Stomach (tissue), 9 donors: Measurements from ENCODE around the gene PSMB7. TPM values are rescaled to one million over a fixed set of nuclear protein-coding genes. Genes with fewer than 3 reads are reported as not detected.

Source experiments
- DNase-seq, 2 donors: peaks; one replicate each; pipeline versions ENCODE4 v3.0.0 to v3.0.0-alpha.2; 2013 to 2019
- H3K27ac ChIP-seq, 5 donors: fragments of 200-600 bp in 4 of 5; sonication (generic) in 4 of 5; one replicate each; pipeline ENCODE4 v1.5.1; 2013 to 2019; ENCODE audit warnings: mild to moderate bottlenecking in 1 of 5, moderate library complexity in 1 of 5
- H3K27me3 ChIP-seq, 3 donors: fragments of 200-600 bp; sonication (generic); one replicate each; pipeline ENCODE4 v1.5.1; 2017 to 2019; ENCODE audit warnings: mixed run types in 1 of 3
- H3K36me3 ChIP-seq, 4 donors: fragments of 200-600 bp; sonication (generic); 1 replicate in 3 of 4; 2 replicates in 1 of 4; pipeline ENCODE4 v1.5.1; 2016 to 2019
- H3K4me1 ChIP-seq, 4 donors: fragments of 200-600 bp; sonication (generic); one replicate each; pipeline ENCODE4 v1.5.1; 2016 to 2019
- H3K4me3 ChIP-seq, 4 donors: fragments of 200-600 bp; sonication (generic) in 3 of 4; one replicate each; pipeline ENCODE4 v1.5.1; 2016 to 2019; ENCODE audit warnings: mild to moderate bottlenecking in 1 of 4
- H3K9me3 ChIP-seq, 4 donors: fragments of 200-600 bp; sonication (generic); one replicate each; pipeline ENCODE4 v1.5.1; 2016 to 2019
- EP300 ChIP-seq: sonication (generic); formaldehyde crosslinking; IDR thresholded peaks from one replicate; pipeline ENCODE4 v1.6.1; 2017; ENCODE audit warnings: antibody characterized with exemption
- POLR2A ChIP-seq, 4 donors: fragments of 450-650 bp; IDR thresholded peaks; one replicate each; pipeline ENCODE4 v1.6.1; 2016; ENCODE audit warnings: antibody characterized with exemption in 4 of 4, control low read depth in 2 of 4, mild to moderate bottlenecking in 1 of 4, moderate library complexity in 1 of 4
- POLR2AphosphoS5 ChIP-seq, 3 donors: sonication (generic); formaldehyde crosslinking; IDR thresholded peaks; one replicate each; pipeline ENCODE4 v1.6.1; 2016; ENCODE audit warnings: antibody characterized with exemption in 3 of 3
- WGBS, 5 donors: extraction: QIAGEN DNeasy Blood & Tissue Kit in 3 of 5; methylation state at CpG; one replicate each; pipeline versions ENCODE4 v1.1.5 to v1.1.7; 2013 to 2018; 5-methylcytosine and 5-hydroxymethylcytosine counted together
- intact Hi-C: fragments of 100-400 bp; cut with DNase I; formaldehyde crosslinking; loops from one replicate; pipeline ENCODE4 v1.15.1; 2023; ENCODE audit warnings: low total_unique reads
- polyA plus RNA-seq, 3 donors: library from polyadenylated mRNA; stranded (reverse); fragments of 200-250 nt; gene quantifications; one replicate each; pipeline ENCODE4 v1.2.3, GENCODE V29; 2013
- total RNA-seq, 5 donors: library from RNA; depleted of rRNA; stranded (reverse); fragments of >200 nt; gene quantifications; one replicate each; pipeline versions ENCODE4 v1.1.0 to v1.2.3, GENCODE V29; 2014 to 2016
- TF ChIP-seq, protein P1 (sequence below), 7 experiments: fragments of 450-650 bp in 4 of 7; fragments of 200-600 bp in 3 of 7; sonication (generic) in 3 of 7; IDR thresholded peaks; one replicate each; pipeline ENCODE4 v1.5.1; 2016 to 2019; ENCODE audit warnings: antibody characterized with exemption in 7 of 7, control low read depth in 2 of 7, mild to moderate bottlenecking in 1 of 7
- donor health status: healthy with polysubstance abuse.
- donor health status: Bipolar disorder and iron deficiency.
- donor health status: healthy.

The PSMB7 gene
- total and polyA plus RNA-seq, 8 donors = 4.9 to 213 (median 118) TPM

- Histone ChIP-seq H3K9me3 (no peaks in the 10 kb centered on the region), H3K36me3 (peaks cover 3 to 52% (median 40%) of the 10 kb centered on the region in 4 donors), H3K27me3 (no peaks in the 10 kb centered on the region), H3K4me3 (no peak overlapping the region), H3K4me1 (peaks cover 0 to 16% (median 5%) of the 10 kb centered on the region in 4 donors), H3K27ac (no peak overlapping the region)
- 81 to 87% (median 84%) methylated on average over 10 of the region's 10 CpGs for WGBS, 5 donors
- no peak for DNase-seq
- no peak for TF ChIP-seq POLR2A (IDR thresholded peaks at IDR 0.05)
- no peak for TF ChIP-seq POLR2AphosphoS5 (IDR thresholded peaks at IDR 0.05)
- TF ChIP-seq EP300 = no peak
- TF ChIP-seq, protein P1, sequence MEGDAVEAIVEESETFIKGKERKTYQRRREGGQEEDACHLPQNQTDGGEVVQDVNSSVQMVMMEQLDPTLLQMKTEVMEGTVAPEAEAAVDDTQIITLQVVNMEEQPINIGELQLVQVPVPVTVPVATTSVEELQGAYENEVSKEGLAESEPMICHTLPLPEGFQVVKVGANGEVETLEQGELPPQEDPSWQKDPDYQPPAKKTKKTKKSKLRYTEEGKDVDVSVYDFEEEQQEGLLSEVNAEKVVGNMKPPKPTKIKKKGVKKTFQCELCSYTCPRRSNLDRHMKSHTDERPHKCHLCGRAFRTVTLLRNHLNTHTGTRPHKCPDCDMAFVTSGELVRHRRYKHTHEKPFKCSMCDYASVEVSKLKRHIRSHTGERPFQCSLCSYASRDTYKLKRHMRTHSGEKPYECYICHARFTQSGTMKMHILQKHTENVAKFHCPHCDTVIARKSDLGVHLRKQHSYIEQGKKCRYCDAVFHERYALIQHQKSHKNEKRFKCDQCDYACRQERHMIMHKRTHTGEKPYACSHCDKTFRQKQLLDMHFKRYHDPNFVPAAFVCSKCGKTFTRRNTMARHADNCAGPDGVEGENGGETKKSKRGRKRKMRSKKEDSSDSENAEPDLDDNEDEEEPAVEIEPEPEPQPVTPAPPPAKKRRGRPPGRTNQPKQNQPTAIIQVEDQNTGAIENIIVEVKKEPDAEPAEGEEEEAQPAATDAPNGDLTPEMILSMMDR (IDR thresholded peaks at IDR 0.05) = no peak
- intact Hi-C loops = no loop called here
Observed at GRCh38 chr9:124377551-124378406, 37.5 kb downstream of the PSMB7 start.

- Histone ChIP-seq H3K36me3 (peaks cover 0 to 43% (median 32%) of the 10 kb centered on the region in 4 donors), H3K27me3 (no peaks in the 10 kb centered on the region), H3K27ac (no peak overlapping the region), H3K4me3 (no peak overlapping the region), H3K9me3 (no peaks in the 10 kb centered on the region), H3K4me1 (peaks cover 0 to 18% (median 8%) of the 10 kb centered on the region in 4 donors)
- TF ChIP-seq, protein P1 (IDR thresholded peaks at IDR 0.05) = no peak
- no peak for TF ChIP-seq POLR2A (IDR thresholded peaks at IDR 0.05)
- TF ChIP-seq EP300 = no peak
- no peak for TF ChIP-seq POLR2AphosphoS5 (IDR thresholded peaks at IDR 0.05)
- no peak for DNase-seq
- intact Hi-C loops = no loop called here
- 38 to 76% (median 56%) methylated on average over 1 of the region's 1 CpG for WGBS, 5 donors
Observed at GRCh38 chr9:124376329-124376728, 38.9 kb downstream of the PSMB7 start.

GRCh38 chr9:124375726-124376125, 39.5 kb downstream of the PSMB7 start:
- Histone ChIP-seq H3K4me3 (no peak overlapping the region), H3K9me3 (no peaks in the 10 kb centered on the region), H3K36me3 (peaks cover 0 to 43% (median 31%) of the 10 kb centered on the region in 4 donors), H3K27ac (no peak overlapping the region), H3K4me1 (peaks cover 0 to 24% (median 8%) of the 10 kb centered on the region in 4 donors), H3K27me3 (no peaks in the 10 kb centered on the region)
- WGBS, 5 donors = 91 to 96% (median 94%) methylated on average over 9 of the region's 9 CpGs
- intact Hi-C loops = no loop called here
- TF ChIP-seq, protein P1 (IDR thresholded peaks at IDR 0.05) = no peak
- TF ChIP-seq POLR2AphosphoS5 (IDR thresholded peaks at IDR 0.05) (no peak), EP300 (no peak), POLR2A (IDR thresholded peaks at IDR 0.05) (no peak)
- no peak for DNase-seq

- H3K4me3 ChIP-seq = no peak overlapping the region
- 93 to 99% (median 96%) methylated on average over 1 of the region's 1 CpG for whole genome bisulfite sequencing, 5 donors
- no peak overlapping the region for H3K27ac ChIP-seq
- peaks cover 0 to 25% (median 18%) of the 10 kb centered on the region in 4 donors for H3K36me3 ChIP-seq
- H3K27me3 ChIP-seq = no peaks in the 10 kb centered on the region
- DNase-seq = no peak
- no peaks in the 10 kb centered on the region for H3K9me3 ChIP-seq
- TF ChIP-seq, protein P1 (IDR thresholded peaks at IDR 0.05) = no peak
- TF ChIP-seq POLR2AphosphoS5 (IDR thresholded peaks at IDR 0.05) = no peak
- TF ChIP-seq POLR2A (IDR thresholded peaks at IDR 0.05) = no peak
- TF ChIP-seq EP300 = no peak
- peaks cover 0 to 37% (median 15%) of the 10 kb centered on the region in 4 donors for H3K4me1 ChIP-seq
- intact Hi-C loops = no loop called here
Observed at GRCh38 chr9:124373851-124374250, 41.4 kb downstream of the PSMB7 start.
